Mammary epithelial cell (primary cell): ENCODE results near the gene UTP11.

Experiments
- CTCF ChIP-seq, 2 donors: IDR thresholded peaks in 1 of 2; conservative IDR thresholded peaks in 1 of 2; 2 replicates each; pipeline ENCODE4 v1.5.1; 2011 to 2012; ENCODE audit warnings: inconsistent platforms in 2 of 2, low read length in 2 of 2, mild to moderate bottlenecking in 2 of 2, control low read depth in 1 of 2, low read depth in 1 of 2; ENCODE audit not compliant: insufficient read depth in 1 of 2; ENCODE audit errors: extremely low read depth in 1 of 2
- EZH2 ChIP-seq: IDR thresholded peaks from 2 replicates; pipeline ENCODE4 v1.6.1; 2012; ENCODE audit warnings: low read length, inconsistent platforms, borderline replicate concordance

GRCh38 chr1:37997256-37998088 is 15.1 kb upstream of the UTP11 start:
- TF ChIP-seq CTCF (conservative IDR thresholded peaks at IDR 0.05 in 1 of 2, IDR thresholded peaks at IDR 0.05 in 1 of 2; ENCODE audit: extremely low read depth in 1 of 2, insufficient read depth in 1 of 2, low read depth in 1 of 2, low read length in 2 of 2) (no peak), EZH2 (no peak)
